H9 (cell line): Measurements from ENCODE around the gene MICU1. TPM values are rescaled to one million over a fixed set of nuclear protein-coding genes. Genes with fewer than 3 reads are reported as not detected.

Experiments used
- DNase-seq: peaks from one replicate; pipeline ENCODE4 v3.0.0-alpha.2; 2017
- H2AFZ ChIP-seq: one replicate; pipeline ENCODE4 v1.6.1; 2013; ENCODE audit warnings: mild to moderate bottlenecking, low read length, control low read depth, moderate library complexity
- H2AK5ac ChIP-seq: 2 replicates; pipeline ENCODE4 v1.6.1; 2013; ENCODE audit warnings: low read length, control low read depth, mixed read lengths; ENCODE audit not compliant: insufficient read length
- H2BK120ac ChIP-seq: one replicate; pipeline ENCODE4 v1.6.1; 2013; ENCODE audit warnings: low read depth, mild to moderate bottlenecking, low read length, control low read depth, inconsistent platforms; ENCODE audit not compliant: poor library complexity, severe bottlenecking
- H2BK12ac ChIP-seq: 2 replicates; pipeline ENCODE4 v1.6.1; 2013; ENCODE audit warnings: low read length, control low read depth, mixed read lengths, low read depth; ENCODE audit not compliant: insufficient read length
- H2BK15ac ChIP-seq: 2 replicates; pipeline ENCODE4 v1.6.1; 2013; ENCODE audit warnings: low read depth, low read length, control low read depth
- H2BK20ac ChIP-seq: one replicate; pipeline ENCODE4 v1.6.1; 2013; ENCODE audit warnings: low read depth, mild to moderate bottlenecking, low read length, control low read depth, inconsistent platforms; ENCODE audit not compliant: poor library complexity, severe bottlenecking
- H2BK5ac ChIP-seq: 2 replicates; pipeline ENCODE4 v1.6.1; 2013; ENCODE audit warnings: low read length, control low read depth, mixed read lengths; ENCODE audit not compliant: insufficient read length
- H3K14ac ChIP-seq: 2 replicates; pipeline ENCODE4 v1.6.1; 2013; ENCODE audit warnings: low read length, control low read depth; ENCODE audit not compliant: insufficient read depth
- H3K18ac ChIP-seq: 2 replicates; pipeline ENCODE4 v1.6.1; 2013; ENCODE audit warnings: low read depth, mild to moderate bottlenecking, mixed read lengths, low read length, control low read depth; ENCODE audit not compliant: insufficient read length
- H3K23ac ChIP-seq: 2 replicates; pipeline ENCODE4 v1.6.1; 2013; ENCODE audit warnings: low read length, control low read depth, mixed read lengths, low read depth; ENCODE audit not compliant: insufficient read length
- H3K23me2 ChIP-seq: 2 replicates; pipeline ENCODE4 v1.6.1; 2013; ENCODE audit warnings: low read depth, mild to moderate bottlenecking, mixed read lengths, low read length, control low read depth; ENCODE audit not compliant: insufficient read length, poor library complexity, severe bottlenecking
- H3K27ac ChIP-seq: 2 replicates; pipeline ENCODE4 v1.5.1; 2013; ENCODE audit warnings: low read length, control low read depth, mixed read lengths, low read depth; ENCODE audit not compliant: insufficient read length
- H3K27me3 ChIP-seq: 2 replicates; pipeline ENCODE4 v1.6.1; 2013; ENCODE audit warnings: low read length, control low read depth, inconsistent platforms; ENCODE audit not compliant: insufficient read depth
- H3K4ac ChIP-seq: 2 replicates; pipeline ENCODE4 v1.6.1; 2013; ENCODE audit warnings: low read depth, mild to moderate bottlenecking, control low read depth, inconsistent platforms, low read length, moderate library complexity
- H3K4me1 ChIP-seq: 2 replicates; pipeline ENCODE4 v1.6.1; 2013; ENCODE audit warnings: low read length, control low read depth, inconsistent platforms; ENCODE audit not compliant: insufficient read depth
- H3K4me2 ChIP-seq: 2 replicates; pipeline ENCODE4 v1.6.1; 2013; ENCODE audit warnings: low read length, control low read depth, mixed read lengths; ENCODE audit not compliant: insufficient read length, insufficient read depth
- H3K56ac ChIP-seq: 2 replicates; pipeline ENCODE4 v1.6.1; 2013; ENCODE audit warnings: low read depth, mild to moderate bottlenecking, mixed read lengths, low read length, control low read depth; ENCODE audit not compliant: insufficient read length
- H3K79me1 ChIP-seq: 2 replicates; pipeline ENCODE4 v1.6.1; 2013; ENCODE audit warnings: low read depth, mild to moderate bottlenecking, moderate library complexity, low read length, control low read depth, inconsistent platforms; ENCODE audit not compliant: insufficient read depth, poor library complexity, severe bottlenecking
- H3K79me2 ChIP-seq: 2 replicates; pipeline ENCODE4 v1.6.1; 2013; ENCODE audit warnings: low read length, control low read depth, inconsistent platforms; ENCODE audit not compliant: insufficient read depth
- H3K9ac ChIP-seq: 2 replicates; pipeline ENCODE4 v1.6.1; 2013; ENCODE audit warnings: low read length, control low read depth, mixed read lengths; ENCODE audit not compliant: insufficient read length; ENCODE audit errors: extremely low read depth
- H3K9me3 ChIP-seq: one replicate; pipeline ENCODE4 v1.6.1; 2013; ENCODE audit warnings: low read depth, low read length, inconsistent platforms; ENCODE audit not compliant: control insufficient read depth
- H3T11ph ChIP-seq: one replicate; pipeline ENCODE4 v1.6.1; 2013; ENCODE audit warnings: mild to moderate bottlenecking, low read length, control low read depth, inconsistent platforms
- H4K20me1 ChIP-seq: one replicate; pipeline ENCODE4 v1.6.1; 2013; ENCODE audit not compliant: control insufficient read depth, insufficient read length, insufficient read depth
- H4K5ac ChIP-seq: 2 replicates; pipeline ENCODE4 v1.6.1; 2013; ENCODE audit warnings: low read depth, mild to moderate bottlenecking, mixed read lengths, low read length, control low read depth; ENCODE audit not compliant: insufficient read length
- H4K8ac ChIP-seq: replicated peaks from 2 replicates; pipeline ENCODE4 v1.6.1; 2013; ENCODE audit warnings: low read length, control low read depth, mixed read lengths, low read depth; ENCODE audit not compliant: insufficient read length
- H4K91ac ChIP-seq: 2 replicates; pipeline ENCODE4 v1.6.1; 2013; ENCODE audit warnings: low read depth, mild to moderate bottlenecking, moderate library complexity, mixed read lengths, low read length, control low read depth; ENCODE audit not compliant: insufficient read length
- H3K27ac Mint-ChIP-seq, 3 experiments: 2 replicates in 2 of 3; 3 replicates in 1 of 3; pipeline ENCODE4 v1.8.0; 2020 to 2021; ENCODE audit warnings: mixed read lengths in 3 of 3, mild to moderate bottlenecking in 1 of 3, moderate library complexity in 1 of 3
- H3K27me3 Mint-ChIP-seq: 2 replicates; pipeline ENCODE4 v1.8.0; 2021; ENCODE audit warnings: low read depth, mild to moderate bottlenecking, moderate library complexity, mixed read lengths
- H3K36me3 Mint-ChIP-seq, 3 experiments: 2 replicates in 2 of 3; 3 replicates in 1 of 3; pipeline ENCODE4 v1.8.0; 2020 to 2021; ENCODE audit warnings: low read depth in 3 of 3, mixed read lengths in 3 of 3; ENCODE audit not compliant: insufficient read depth in 1 of 3
- H3K4me1 Mint-ChIP-seq, 2 experiments: 2 replicates each; pipeline ENCODE4 v1.8.0; 2020; ENCODE audit warnings: mixed read lengths in 2 of 2
- H3K4me3 Mint-ChIP-seq, 2 experiments: 2 replicates in 1 of 2; 3 replicates in 1 of 2; pipeline ENCODE4 v1.8.0; 2020 to 2021; ENCODE audit warnings: mild to moderate bottlenecking in 2 of 2, mixed read lengths in 2 of 2, moderate library complexity in 1 of 2
- H3K9me3 Mint-ChIP-seq, 2 experiments: 2 replicates in 1 of 2; 3 replicates in 1 of 2; pipeline ENCODE4 v1.8.0; 2020; ENCODE audit warnings: mild to moderate bottlenecking in 2 of 2, mixed read lengths in 2 of 2, moderate library complexity in 1 of 2
- WGBS: extraction: QIAGEN DNeasy Blood & Tissue Kit; methylation state at CpG from one replicate; pipeline ENCODE4 v1.1.7; 2013; ENCODE audit warnings: missing lambda C conversion rate, low lambda C conversion rate, mixed read lengths; ENCODE audit not compliant: insufficient read length; ENCODE audit errors: extremely low coverage; 5-methylcytosine and 5-hydroxymethylcytosine counted together
- total RNA-seq: library from RNA; stranded (reverse); gene quantifications from 2 replicates; pipeline ENCODE4 v1.2.1, GENCODE V29; 2021
- TF ChIP-seq, protein P1 (sequence below): fragments of 200-600 bp; sonication (generic); conservative IDR thresholded peaks from 3 replicates; pipeline ENCODE4 v1.8.0; 2021; ENCODE audit warnings: antibody characterized with exemption, mild to moderate bottlenecking

Gene MICU1
- total RNA-seq, 1 experiment from 2014 or later = 33.2 TPM

DNA sequence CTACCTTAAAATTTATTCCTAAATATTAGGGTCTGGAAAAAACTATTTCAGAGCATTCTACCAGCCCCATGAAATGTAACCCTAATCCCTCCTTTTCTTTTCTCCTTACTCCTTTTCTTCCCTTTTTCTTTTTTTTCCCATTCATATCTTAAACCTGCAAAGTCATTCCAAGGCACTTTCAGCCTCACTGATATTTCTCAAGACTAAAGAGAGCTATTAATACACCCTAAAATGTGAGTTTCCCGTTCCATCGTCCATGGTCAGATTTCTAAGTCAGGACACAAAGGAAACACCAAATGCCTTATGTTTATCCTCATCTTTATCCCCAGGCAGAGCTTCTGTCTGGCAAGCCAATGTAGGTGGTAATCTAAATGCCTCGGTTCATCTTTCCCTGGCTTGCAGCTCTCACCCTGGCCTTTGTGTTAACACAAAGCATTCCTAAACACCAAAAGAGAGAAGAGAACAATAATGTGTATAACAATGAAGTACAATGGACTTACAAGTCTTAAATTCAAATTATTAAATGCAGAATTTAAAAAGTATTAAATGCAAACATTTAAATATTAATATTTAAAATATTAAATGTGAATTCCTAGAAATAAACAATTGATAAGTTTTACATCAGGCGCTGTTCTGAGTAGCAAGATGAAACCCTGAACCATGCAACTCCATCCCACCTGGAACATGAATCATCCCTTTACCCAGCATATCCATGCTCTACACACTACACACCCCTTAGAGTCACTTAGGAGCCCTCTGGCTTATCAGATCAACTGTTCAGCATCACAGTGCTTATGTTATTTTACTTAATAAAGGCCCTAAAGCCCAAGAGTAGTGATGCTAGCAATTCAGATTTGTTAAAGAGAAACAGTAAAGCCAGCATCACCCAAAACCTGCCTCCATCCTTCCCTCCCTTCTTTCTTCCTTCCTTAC is 26.8 kb downstream of the MICU1 start:
- no peak overlapping the region for H3K23ac ChIP-seq
- H4K5ac ChIP-seq = no peak overlapping the region
- H4K8ac ChIP-seq = no peak overlapping the region
- no peak overlapping the region for H2BK15ac ChIP-seq
- no peak for DNase-seq
- no peak overlapping the region for H2BK20ac ChIP-seq
- no peaks in the 10 kb centered on the region for H3K23me2 ChIP-seq
- H3K79me2 ChIP-seq = no peaks in the 10 kb centered on the region
- H2BK120ac ChIP-seq = no peak overlapping the region
- peaks cover 8% of the 10 kb centered on the region; the same call in 1 of the 2 replicates for H3K4me1 ChIP-seq
- H3K79me1 ChIP-seq = no peaks in the 10 kb centered on the region
- H3K36me3 Mint-ChIP-seq = no peaks in the 10 kb centered on the region
- H2AK5ac ChIP-seq = no peak overlapping the region
- no peak overlapping the region for H3K9ac ChIP-seq
- H3K18ac ChIP-seq = no peak overlapping the region
- no peak overlapping the region for H3K4me2 ChIP-seq
- H2AFZ ChIP-seq = no peak overlapping the region
- no peak overlapping the region for H2BK12ac ChIP-seq
- H3K27me3 Mint-ChIP-seq = no peaks in the 10 kb centered on the region
- no peak overlapping the region for H3K4ac ChIP-seq
- H2BK5ac ChIP-seq = no peak overlapping the region
- no peak overlapping the region for H3K14ac ChIP-seq
- H3K9me3 Mint-ChIP-seq = no peaks in the 10 kb centered on the region
- H4K91ac ChIP-seq = no peak overlapping the region
- H3K27me3 ChIP-seq = no peaks in the 10 kb centered on the region
- H3K4me1 Mint-ChIP-seq = peaks cover 16 to 18% of the 10 kb centered on the region in 2 experiments
- H4K20me1 ChIP-seq = no peaks in the 10 kb centered on the region
- no peak overlapping the region for H3T11ph ChIP-seq
- H3K27ac Mint-ChIP-seq = peak overlapping the region; percentile 28 to 96 (median 59); a peak in 6 of 7 replicates
- TF ChIP-seq, protein P1, sequence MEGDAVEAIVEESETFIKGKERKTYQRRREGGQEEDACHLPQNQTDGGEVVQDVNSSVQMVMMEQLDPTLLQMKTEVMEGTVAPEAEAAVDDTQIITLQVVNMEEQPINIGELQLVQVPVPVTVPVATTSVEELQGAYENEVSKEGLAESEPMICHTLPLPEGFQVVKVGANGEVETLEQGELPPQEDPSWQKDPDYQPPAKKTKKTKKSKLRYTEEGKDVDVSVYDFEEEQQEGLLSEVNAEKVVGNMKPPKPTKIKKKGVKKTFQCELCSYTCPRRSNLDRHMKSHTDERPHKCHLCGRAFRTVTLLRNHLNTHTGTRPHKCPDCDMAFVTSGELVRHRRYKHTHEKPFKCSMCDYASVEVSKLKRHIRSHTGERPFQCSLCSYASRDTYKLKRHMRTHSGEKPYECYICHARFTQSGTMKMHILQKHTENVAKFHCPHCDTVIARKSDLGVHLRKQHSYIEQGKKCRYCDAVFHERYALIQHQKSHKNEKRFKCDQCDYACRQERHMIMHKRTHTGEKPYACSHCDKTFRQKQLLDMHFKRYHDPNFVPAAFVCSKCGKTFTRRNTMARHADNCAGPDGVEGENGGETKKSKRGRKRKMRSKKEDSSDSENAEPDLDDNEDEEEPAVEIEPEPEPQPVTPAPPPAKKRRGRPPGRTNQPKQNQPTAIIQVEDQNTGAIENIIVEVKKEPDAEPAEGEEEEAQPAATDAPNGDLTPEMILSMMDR = no peak
- no peak overlapping the region for H3K27ac ChIP-seq
- no peak overlapping the region for H3K56ac ChIP-seq
- H3K9me3 ChIP-seq = no peaks in the 10 kb centered on the region
- WGBS = no CpG with 5 or more reads among the region's 4 CpGs
- H3K4me3 Mint-ChIP-seq = no peak overlapping the region
